HEK293 (cell line): ENCODE measurements around the gene KPNA1.
A peak's percentile ranks its signal among the peaks of the same experiment; 100 is the strongest.

Source experiments
- CTCF ChIA-PET: fragments of 350-600 bp; formaldehyde crosslinking; extraction: SDS; loops from one replicate; lab custom pipeline; 2021; ENCODE audit warnings: antibody characterized with exemption; lab: Yijun Ruan, JAX
- POLR2A ChIA-PET: fragments of 300-600 bp; formaldehyde crosslinking; extraction: SDS; loops from one replicate; lab custom pipeline; 2020; ENCODE audit warnings: antibody characterized with exemption, inconsistent platforms; lab: Yijun Ruan, JAX
- H3K27ac ChIP-seq: fragments of 200-500 bp; sonication (Bioruptor generic); 2 replicates; pipeline ENCODE4 v1.5.1; 2014; ENCODE audit warnings: low read depth, low read length, control low read depth, inconsistent platforms; ENCODE audit errors: extremely low read depth
- H3K36me3 ChIP-seq, 2 experiments: fragments of 200-500 bp in 1 of 2; sonication (Bioruptor generic) in 1 of 2; 1 replicate in 1 of 2; 2 replicates in 1 of 2; pipeline ENCODE4 v1.5.1; 2014 to 2017; ENCODE audit warnings: inconsistent platforms in 2 of 2, low read length in 2 of 2; ENCODE audit not compliant: control insufficient read depth in 2 of 2, insufficient read depth in 1 of 2
- H3K4me1 ChIP-seq: fragments of 200-500 bp; sonication (Bioruptor generic); 2 replicates; pipeline ENCODE4 v1.5.1; 2014; ENCODE audit warnings: mild to moderate bottlenecking, low read length, inconsistent platforms; ENCODE audit not compliant: control insufficient read depth, insufficient read depth
- H3K4me3 ChIP-seq: 2 replicates; pipeline ENCODE4 v1.5.1; 2011; ENCODE audit warnings: low read depth, mild to moderate bottlenecking, control low read depth, low read length, moderate library complexity
- H3K9me3 ChIP-seq: fragments of 200-500 bp; sonication (Bioruptor generic); 2 replicates; pipeline ENCODE4 v1.5.1; 2014; ENCODE audit warnings: low read depth, low read length, inconsistent platforms; ENCODE audit not compliant: control insufficient read depth, insufficient read depth
- GLIS2 ChIP-seq: fragments of 450-650 bp; formaldehyde crosslinking; IDR thresholded peaks from 2 replicates; pipeline ENCODE4 v1.5.1; 2016; ENCODE audit warnings: missing biosample characterization, missing genetic modification characterization
- IKZF3 ChIP-seq: fragments of 450-650 bp; IDR thresholded peaks from 2 replicates; pipeline ENCODE4 v1.5.0; 2018; ENCODE audit warnings: missing biosample characterization, mild to moderate bottlenecking, missing genetic modification characterization, moderate library complexity
- KLF1 ChIP-seq: fragments of 450-650 bp; formaldehyde crosslinking; IDR thresholded peaks from 2 replicates; pipeline ENCODE4 v1.5.1; 2016; ENCODE audit warnings: missing biosample characterization, missing genetic modification characterization
- SALL2 ChIP-seq: fragments of 450-650 bp; formaldehyde crosslinking; IDR thresholded peaks from 2 replicates; pipeline ENCODE4 v1.5.0; 2017; ENCODE audit warnings: missing biosample characterization, mild to moderate bottlenecking, missing genetic modification characterization, borderline replicate concordance
- SCRT1 ChIP-seq: fragments of 450-650 bp; formaldehyde crosslinking; IDR thresholded peaks from 2 replicates; pipeline ENCODE4 v1.5.1; 2016; ENCODE audit warnings: missing biosample characterization, missing genetic modification characterization, borderline replicate concordance
- ZBTB7A ChIP-seq: fragments of 450-650 bp; formaldehyde crosslinking; IDR thresholded peaks from 2 replicates; pipeline ENCODE4 v1.5.1; 2016; ENCODE audit warnings: low read depth, missing biosample characterization, missing genetic modification characterization
- ZFP3 ChIP-seq: fragments of 450-650 bp; formaldehyde crosslinking; IDR thresholded peaks from 2 replicates; pipeline ENCODE4 v1.5.1; 2016; ENCODE audit warnings: low read depth, missing biosample characterization, missing genetic modification characterization
- ZFP69B ChIP-seq: fragments of 450-650 bp; formaldehyde crosslinking; IDR thresholded peaks from 2 replicates; pipeline ENCODE4 v1.5.1; 2016; ENCODE audit warnings: missing biosample characterization, missing genetic modification characterization
- ZNF112 ChIP-seq: fragments of 450-650 bp; formaldehyde crosslinking; IDR thresholded peaks from 2 replicates; pipeline ENCODE4 v1.5.0; 2017; ENCODE audit warnings: missing biosample characterization, missing genetic modification characterization
- ZNF16 ChIP-seq: fragments of 450-650 bp; formaldehyde crosslinking; IDR thresholded peaks from 2 replicates; pipeline ENCODE4 v1.5.1; 2016; ENCODE audit warnings: low read depth, missing biosample characterization, missing genetic modification characterization
- ZNF223 ChIP-seq: fragments of 450-650 bp; formaldehyde crosslinking; IDR thresholded peaks from 2 replicates; pipeline ENCODE4 v1.5.1; 2016; ENCODE audit warnings: missing biosample characterization, missing genetic modification characterization
- ZNF248 ChIP-seq: fragments of 450-650 bp; formaldehyde crosslinking; IDR thresholded peaks from 2 replicates; pipeline ENCODE4 v1.5.1; 2017; ENCODE audit warnings: missing biosample characterization, missing genetic modification characterization
- ZNF366 ChIP-seq: fragments of 450-650 bp; formaldehyde crosslinking; conservative IDR thresholded peaks from 2 replicates; pipeline ENCODE4 v1.5.1; 2016; ENCODE audit warnings: missing biosample characterization, missing genetic modification characterization
- ZNF394 ChIP-seq: fragments of 450-650 bp; formaldehyde crosslinking; IDR thresholded peaks from 2 replicates; pipeline ENCODE4 v1.5.1; 2016; ENCODE audit warnings: missing biosample characterization, missing genetic modification characterization, mild to moderate bottlenecking, moderate library complexity, borderline replicate concordance
- ZNF423 ChIP-seq: fragments of 450-650 bp; formaldehyde crosslinking; IDR thresholded peaks from 2 replicates; pipeline ENCODE4 v1.5.1; 2016; ENCODE audit warnings: missing biosample characterization, missing genetic modification characterization
- ZNF510 ChIP-seq: fragments of 450-650 bp; formaldehyde crosslinking; IDR thresholded peaks from 2 replicates; pipeline ENCODE4 v1.5.1; 2018; ENCODE audit warnings: mild to moderate bottlenecking, missing genetic modification characterization, missing biosample characterization; ENCODE audit not compliant: insufficient replicate concordance
- ZNF514 ChIP-seq: fragments of 450-650 bp; formaldehyde crosslinking; IDR thresholded peaks from 2 replicates; pipeline ENCODE4 v1.5.1; 2016; ENCODE audit warnings: missing biosample characterization, missing genetic modification characterization
- ZNF521 ChIP-seq: fragments of 450-650 bp; formaldehyde crosslinking; IDR thresholded peaks from 2 replicates; pipeline ENCODE4 v1.5.1; 2017; ENCODE audit warnings: missing biosample characterization, mild to moderate bottlenecking, missing genetic modification characterization
- ZNF549 ChIP-seq: fragments of 450-650 bp; IDR thresholded peaks from 2 replicates; pipeline ENCODE4 v1.5.1; 2018; ENCODE audit warnings: missing biosample characterization, missing genetic modification characterization, mild to moderate bottlenecking, inconsistent platforms, moderate library complexity
- ZNF555 ChIP-seq: fragments of 450-650 bp; formaldehyde crosslinking; conservative IDR thresholded peaks from 2 replicates; pipeline ENCODE4 v1.5.1; 2017; ENCODE audit warnings: missing biosample characterization, mild to moderate bottlenecking, missing genetic modification characterization, inconsistent platforms
- ZNF585B ChIP-seq: fragments of 450-650 bp; formaldehyde crosslinking; IDR thresholded peaks from 2 replicates; pipeline ENCODE4 v1.5.1; 2016; ENCODE audit warnings: missing biosample characterization, missing genetic modification characterization
- ZNF621 ChIP-seq: fragments of 450-650 bp; formaldehyde crosslinking; IDR thresholded peaks from 2 replicates; pipeline ENCODE4 v1.5.1; 2017; ENCODE audit warnings: missing biosample characterization, missing genetic modification characterization
- ZNF654 ChIP-seq: fragments of 450-650 bp; formaldehyde crosslinking; IDR thresholded peaks from 2 replicates; pipeline ENCODE4 v1.5.1; 2016; ENCODE audit warnings: low read depth, missing biosample characterization, missing genetic modification characterization
- ZNF664 ChIP-seq: fragments of 450-650 bp; formaldehyde crosslinking; IDR thresholded peaks from 2 replicates; pipeline ENCODE4 v1.5.1; 2016; ENCODE audit warnings: missing biosample characterization, missing genetic modification characterization
- ZSCAN16 ChIP-seq: fragments of 450-650 bp; formaldehyde crosslinking; IDR thresholded peaks from 2 replicates; pipeline ENCODE4 v1.5.1; 2016; ENCODE audit warnings: missing biosample characterization, missing genetic modification characterization
- ZXDB ChIP-seq: fragments of 450-650 bp; formaldehyde crosslinking; IDR thresholded peaks from 2 replicates; pipeline ENCODE4 v1.5.1; 2016; ENCODE audit warnings: missing biosample characterization, missing genetic modification characterization
- TF ChIP-seq, protein P1 (sequence below): fragments of 450-650 bp; formaldehyde crosslinking; IDR thresholded peaks from 2 replicates; pipeline ENCODE4 v1.5.1; 2017; ENCODE audit warnings: missing biosample characterization, missing genetic modification characterization
- TF ChIP-seq, protein P2 (sequence below): fragments of 450-650 bp; formaldehyde crosslinking; IDR thresholded peaks from 2 replicates; pipeline ENCODE4 v1.5.1; 2016; ENCODE audit warnings: missing biosample characterization, missing genetic modification characterization
- TF ChIP-seq, protein P3 (sequence below): fragments of 450-650 bp; formaldehyde crosslinking; IDR thresholded peaks from 2 replicates; pipeline ENCODE4 v1.5.1; 2016; ENCODE audit warnings: missing biosample characterization, missing genetic modification characterization, low read depth
- TF ChIP-seq, protein P4 (sequence below): fragments of 450-650 bp; formaldehyde crosslinking; IDR thresholded peaks from 2 replicates; pipeline ENCODE4 v1.5.1; 2016; ENCODE audit warnings: missing biosample characterization, missing genetic modification characterization

KPNA1 gene

DNA sequence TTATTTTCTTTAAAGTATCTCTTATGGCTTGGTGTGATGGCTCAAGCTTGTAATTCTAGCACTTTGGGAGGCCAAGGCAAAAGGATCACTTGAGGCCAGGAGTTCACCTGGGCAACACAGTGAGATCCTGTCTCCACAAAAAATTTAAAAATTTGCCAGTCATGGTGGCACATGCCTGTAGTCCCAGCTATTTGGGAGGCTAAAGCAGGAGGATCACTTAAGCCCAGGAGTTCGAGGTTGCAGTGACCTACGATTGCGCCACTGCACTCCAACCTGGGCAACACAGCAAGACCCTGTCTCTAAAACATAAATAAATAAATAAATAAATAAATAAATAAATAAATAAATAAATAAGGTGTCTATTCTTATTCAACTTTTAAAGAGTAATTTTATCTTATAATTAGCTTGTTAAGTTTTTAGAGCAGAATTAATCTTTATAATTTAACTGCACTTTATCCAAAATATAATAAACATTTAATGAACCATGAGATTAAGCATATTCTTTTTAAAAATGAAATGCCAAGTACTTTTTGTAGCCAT is 48.0 kb downstream of the KPNA1 start:
- H3K4me3 ChIP-seq: no peak overlapping the region
- POLR2A ChIA-PET: no interaction called here
- H3K9me3 ChIP-seq: no peaks in the 10 kb centered on the region
- CTCF ChIA-PET: interaction anchor here (0.7 kb wide), 1 partner anchor 8 kb away, joined by 3 read pairs; no protein-coding TSS in a partner anchor
- H3K4me1 ChIP-seq: no peaks in the 10 kb centered on the region; the same call in 1 of the 2 replicates
- peaks cover 4 to 50% of the 10 kb centered on the region in 2 experiments; a peak in 2 of 3 replicates for H3K36me3 ChIP-seq
- no peak overlapping the region for H3K27ac ChIP-seq
- TF ChIP-seq, protein P1, sequence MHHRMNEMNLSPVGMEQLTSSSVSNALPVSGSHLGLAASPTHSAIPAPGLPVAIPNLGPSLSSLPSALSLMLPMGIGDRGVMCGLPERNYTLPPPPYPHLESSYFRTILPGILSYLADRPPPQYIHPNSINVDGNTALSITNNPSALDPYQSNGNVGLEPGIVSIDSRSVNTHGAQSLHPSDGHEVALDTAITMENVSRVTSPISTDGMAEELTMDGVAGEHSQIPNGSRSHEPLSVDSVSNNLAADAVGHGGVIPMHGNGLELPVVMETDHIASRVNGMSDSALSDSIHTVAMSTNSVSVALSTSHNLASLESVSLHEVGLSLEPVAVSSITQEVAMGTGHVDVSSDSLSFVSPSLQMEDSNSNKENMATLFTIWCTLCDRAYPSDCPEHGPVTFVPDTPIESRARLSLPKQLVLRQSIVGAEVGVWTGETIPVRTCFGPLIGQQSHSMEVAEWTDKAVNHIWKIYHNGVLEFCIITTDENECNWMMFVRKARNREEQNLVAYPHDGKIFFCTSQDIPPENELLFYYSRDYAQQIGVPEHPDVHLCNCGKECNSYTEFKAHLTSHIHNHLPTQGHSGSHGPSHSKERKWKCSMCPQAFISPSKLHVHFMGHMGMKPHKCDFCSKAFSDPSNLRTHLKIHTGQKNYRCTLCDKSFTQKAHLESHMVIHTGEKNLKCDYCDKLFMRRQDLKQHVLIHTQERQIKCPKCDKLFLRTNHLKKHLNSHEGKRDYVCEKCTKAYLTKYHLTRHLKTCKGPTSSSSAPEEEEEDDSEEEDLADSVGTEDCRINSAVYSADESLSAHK (tag by site-specific recombination): no peak
- peak; percentile 43; the same call in 1 of the 2 replicates for TF ChIP-seq ZXDB (tag by site-specific recombination)
- TF ChIP-seq KLF1 (tag by site-specific recombination): no peak
- no peak for TF ChIP-seq ZNF549 (tag by site-specific recombination)
- no peak for TF ChIP-seq ZNF366
- TF ChIP-seq ZSCAN16 (tag by site-specific recombination): no peak
- TF ChIP-seq ZNF555 (tag by site-specific recombination): peak; percentile 70
- TF ChIP-seq GLIS2 (tag by site-specific recombination): no peak
- no peak for TF ChIP-seq ZNF423
- TF ChIP-seq ZNF510 (tag by site-specific recombination): peak; percentile 57
- no peak for TF ChIP-seq ZNF521 (tag by site-specific recombination)
- TF ChIP-seq IKZF3 (tag by site-specific recombination): no peak
- TF ChIP-seq, protein P2, sequence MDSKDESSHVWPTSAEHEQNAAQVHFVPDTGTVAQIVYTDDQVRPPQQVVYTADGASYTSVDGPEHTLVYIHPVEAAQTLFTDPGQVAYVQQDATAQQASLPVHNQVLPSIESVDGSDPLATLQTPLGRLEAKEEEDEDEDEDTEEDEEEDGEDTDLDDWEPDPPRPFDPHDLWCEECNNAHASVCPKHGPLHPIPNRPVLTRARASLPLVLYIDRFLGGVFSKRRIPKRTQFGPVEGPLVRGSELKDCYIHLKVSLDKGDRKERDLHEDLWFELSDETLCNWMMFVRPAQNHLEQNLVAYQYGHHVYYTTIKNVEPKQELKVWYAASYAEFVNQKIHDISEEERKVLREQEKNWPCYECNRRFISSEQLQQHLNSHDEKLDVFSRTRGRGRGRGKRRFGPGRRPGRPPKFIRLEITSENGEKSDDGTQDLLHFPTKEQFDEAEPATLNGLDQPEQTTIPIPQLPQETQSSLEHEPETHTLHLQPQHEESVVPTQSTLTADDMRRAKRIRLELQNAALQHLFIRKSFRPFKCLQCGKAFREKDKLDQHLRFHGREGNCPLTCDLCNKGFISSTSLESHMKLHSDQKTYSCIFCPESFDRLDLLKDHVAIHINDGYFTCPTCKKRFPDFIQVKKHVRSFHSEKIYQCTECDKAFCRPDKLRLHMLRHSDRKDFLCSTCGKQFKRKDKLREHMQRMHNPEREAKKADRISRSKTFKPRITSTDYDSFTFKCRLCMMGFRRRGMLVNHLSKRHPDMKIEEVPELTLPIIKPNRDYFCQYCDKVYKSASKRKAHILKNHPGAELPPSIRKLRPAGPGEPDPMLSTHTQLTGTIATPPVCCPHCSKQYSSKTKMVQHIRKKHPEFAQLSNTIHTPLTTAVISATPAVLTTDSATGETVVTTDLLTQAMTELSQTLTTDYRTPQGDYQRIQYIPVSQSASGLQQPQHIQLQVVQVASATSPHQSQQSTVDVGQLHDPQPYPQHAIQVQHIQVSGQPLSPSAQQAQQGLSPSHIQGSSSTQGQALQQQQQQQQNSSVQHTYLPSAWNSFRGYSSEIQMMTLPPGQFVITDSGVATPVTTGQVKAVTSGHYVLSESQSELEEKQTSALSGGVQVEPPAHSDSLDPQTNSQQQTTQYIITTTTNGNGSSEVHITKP: no peak
- no peak for TF ChIP-seq ZFP69B
- TF ChIP-seq, protein P3, sequence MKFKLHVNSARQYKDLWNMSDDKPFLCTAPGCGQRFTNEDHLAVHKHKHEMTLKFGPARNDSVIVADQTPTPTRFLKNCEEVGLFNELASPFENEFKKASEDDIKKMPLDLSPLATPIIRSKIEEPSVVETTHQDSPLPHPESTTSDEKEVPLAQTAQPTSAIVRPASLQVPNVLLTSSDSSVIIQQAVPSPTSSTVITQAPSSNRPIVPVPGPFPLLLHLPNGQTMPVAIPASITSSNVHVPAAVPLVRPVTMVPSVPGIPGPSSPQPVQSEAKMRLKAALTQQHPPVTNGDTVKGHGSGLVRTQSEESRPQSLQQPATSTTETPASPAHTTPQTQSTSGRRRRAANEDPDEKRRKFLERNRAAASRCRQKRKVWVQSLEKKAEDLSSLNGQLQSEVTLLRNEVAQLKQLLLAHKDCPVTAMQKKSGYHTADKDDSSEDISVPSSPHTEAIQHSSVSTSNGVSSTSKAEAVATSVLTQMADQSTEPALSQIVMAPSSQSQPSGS (tag by site-specific recombination): no peak
- peak; percentile 32 for TF ChIP-seq ZNF654 (tag by site-specific recombination)
- TF ChIP-seq ZBTB7A: no peak
- no peak for TF ChIP-seq ZNF514 (tag by site-specific recombination)
- TF ChIP-seq SCRT1 (tag by site-specific recombination): no peak
- peak; percentile 91 for TF ChIP-seq ZNF394 (tag by site-specific recombination)
- TF ChIP-seq ZNF112 (tag by site-specific recombination): no peak
- TF ChIP-seq, protein P4, sequence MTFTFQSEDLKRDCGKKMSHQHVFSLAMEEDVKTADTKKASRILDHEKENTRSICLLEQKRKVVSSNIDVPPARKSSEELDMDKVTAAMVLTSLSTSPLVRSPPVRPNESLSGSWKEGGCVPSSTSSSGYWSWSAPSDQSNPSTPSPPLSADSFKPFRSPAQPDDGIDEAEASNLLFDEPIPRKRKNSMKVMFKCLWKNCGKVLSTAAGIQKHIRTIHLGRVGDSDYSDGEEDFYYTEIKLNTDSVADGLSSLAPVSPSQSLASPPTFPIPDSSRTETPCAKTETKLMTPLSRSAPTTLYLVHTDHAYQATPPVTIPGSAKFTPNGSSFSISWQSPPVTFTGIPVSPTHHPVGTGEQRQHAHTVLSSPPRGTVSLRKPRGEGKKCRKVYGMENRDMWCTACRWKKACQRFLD (tag by site-specific recombination): no peak
- no peak for TF ChIP-seq ZFP3 (tag by site-specific recombination)
- TF ChIP-seq ZNF585B (tag by site-specific recombination): no peak
- TF ChIP-seq ZNF621 (tag by site-specific recombination): no peak
- TF ChIP-seq SALL2: no peak
- TF ChIP-seq ZNF16 (tag by site-specific recombination): no peak
- peak; percentile 32; the same call in 1 of the 2 replicates for TF ChIP-seq ZNF664
- 0 out of 2 replicates have a peak, but pooled peaks have one; percentile 18 for TF ChIP-seq ZNF223 (tag by site-specific recombination)
- no peak for TF ChIP-seq ZNF248
